GM20000 (cell line): ENCODE data around the gene EPHA3.

Experiments
- DNase-seq: peaks from one replicate; pipeline ENCODE4 v3.0.0; 2012; ENCODE audit warnings: low spot score
- CTCF ChIP-seq: IDR thresholded peaks from 2 replicates; pipeline ENCODE4 v1.5.1; 2012; ENCODE audit warnings: mild to moderate bottlenecking, control low read depth; ENCODE audit errors: extremely low read depth, missing control alignments

Gene EPHA3

GRCh38 chr3:89186456-89186855, 79.0 kb downstream of the EPHA3 start:
- TF ChIP-seq CTCF = no peak
- no peak for DNase-seq

GRCh38 chr3:89198591-89198990, 91.2 kb downstream of the EPHA3 start:
- DNase-seq = no peak
- TF ChIP-seq CTCF = no peak

- DNase-seq = no peak
- no peak for TF ChIP-seq CTCF
Measured at GRCh38 chr3:89212619-89213018, 105.2 kb downstream of the EPHA3 start.

GRCh38 chr3:89216016-89216739, 108.8 kb downstream of the EPHA3 start:
- no peak for DNase-seq
- TF ChIP-seq CTCF = no peak

- DNase-seq = no peak
- TF ChIP-seq CTCF = no peak
Measured at GRCh38 chr3:89217148-89217685, 109.8 kb downstream of the EPHA3 start.

- no peak for DNase-seq
- no peak for TF ChIP-seq CTCF
Measured at GRCh38 chr3:89221924-89222323, 114.5 kb downstream of the EPHA3 start.

GRCh38 chr3:89223188-89223587, 115.8 kb downstream of the EPHA3 start:
- TF ChIP-seq CTCF = no peak
- DNase-seq = no peak
